ENCODE measurements around the gene TRAF3.

DNA sequence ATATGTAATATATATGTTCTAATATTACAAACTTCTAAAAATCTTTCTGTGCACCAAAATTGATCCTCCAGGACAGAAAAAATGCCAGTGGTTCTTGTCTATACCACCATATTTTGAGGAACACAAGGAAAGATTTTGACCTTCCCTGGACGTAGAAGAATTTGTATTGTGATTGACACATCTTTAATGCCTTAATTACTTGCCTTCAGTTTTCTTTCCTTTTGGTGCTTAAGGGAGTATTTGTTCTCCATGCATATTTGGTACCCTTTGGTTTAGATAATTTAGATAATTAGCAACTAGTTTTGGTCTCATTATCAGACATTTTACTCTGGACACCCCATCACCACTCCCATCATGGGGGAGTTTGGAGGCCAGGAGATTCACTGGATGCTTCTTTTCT is 27.6 kb downstream of the TRAF3 start:
- TF ChIP-seq, protein P1, sequence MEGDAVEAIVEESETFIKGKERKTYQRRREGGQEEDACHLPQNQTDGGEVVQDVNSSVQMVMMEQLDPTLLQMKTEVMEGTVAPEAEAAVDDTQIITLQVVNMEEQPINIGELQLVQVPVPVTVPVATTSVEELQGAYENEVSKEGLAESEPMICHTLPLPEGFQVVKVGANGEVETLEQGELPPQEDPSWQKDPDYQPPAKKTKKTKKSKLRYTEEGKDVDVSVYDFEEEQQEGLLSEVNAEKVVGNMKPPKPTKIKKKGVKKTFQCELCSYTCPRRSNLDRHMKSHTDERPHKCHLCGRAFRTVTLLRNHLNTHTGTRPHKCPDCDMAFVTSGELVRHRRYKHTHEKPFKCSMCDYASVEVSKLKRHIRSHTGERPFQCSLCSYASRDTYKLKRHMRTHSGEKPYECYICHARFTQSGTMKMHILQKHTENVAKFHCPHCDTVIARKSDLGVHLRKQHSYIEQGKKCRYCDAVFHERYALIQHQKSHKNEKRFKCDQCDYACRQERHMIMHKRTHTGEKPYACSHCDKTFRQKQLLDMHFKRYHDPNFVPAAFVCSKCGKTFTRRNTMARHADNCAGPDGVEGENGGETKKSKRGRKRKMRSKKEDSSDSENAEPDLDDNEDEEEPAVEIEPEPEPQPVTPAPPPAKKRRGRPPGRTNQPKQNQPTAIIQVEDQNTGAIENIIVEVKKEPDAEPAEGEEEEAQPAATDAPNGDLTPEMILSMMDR (conservative IDR thresholded peaks at IDR 0.05 in 1 of 2, IDR thresholded peaks at IDR 0.05 in 1 of 2; ENCODE audit: extremely low read depth in 1 of 2, insufficient read depth in 1 of 2, low read depth in 1 of 2, low read length in 2 of 2), result no peak
- TF ChIP-seq EZH2 (IDR thresholded peaks at IDR 0.05; ENCODE audit: borderline replicate concordance, low read length), result no peak
